MM.1S (cell line): ENCODE data around the gene RAMP1.

Experiments
- DNase-seq: peaks from one replicate; pipeline ENCODE4 v3.0.0-alpha.2; 2015
- H2AFZ ChIP-seq: fragments of 300-600 bp; sonication (generic); 2 replicates; pipeline ENCODE4 v1.6.0; 2016; ENCODE audit warnings: antibody characterized with exemption, low read length
- H3F3A ChIP-seq: fragments of 300-600 bp; sonication (generic); 2 replicates; pipeline ENCODE4 v1.6.1; 2016; ENCODE audit warnings: mild to moderate bottlenecking, antibody characterized with exemption, low read length, moderate library complexity, mixed read lengths; ENCODE audit not compliant: insufficient read depth
- H3K27ac ChIP-seq: fragments of 300-600 bp; sonication (generic); 2 replicates; pipeline ENCODE4 v1.5.1; 2016; ENCODE audit warnings: mild to moderate bottlenecking, low read length
- H3K27me3 ChIP-seq: fragments of 300-600 bp; sonication (generic); replicated peaks from 2 replicates; pipeline ENCODE4 v1.6.0; 2016; ENCODE audit warnings: low read length; ENCODE audit not compliant: insufficient read depth
- H3K36me3 ChIP-seq: fragments of 300-600 bp; sonication (generic); replicated peaks from 2 replicates; pipeline ENCODE4 v1.6.1; 2016; ENCODE audit warnings: mild to moderate bottlenecking, low read length, mixed read lengths; ENCODE audit not compliant: insufficient read depth
- H3K4me1 ChIP-seq: fragments of 300-600 bp; sonication (generic); 2 replicates; pipeline ENCODE4 v1.6.1; 2016; ENCODE audit warnings: low read length, mixed read lengths
- H3K4me2 ChIP-seq: fragments of 300-600 bp; sonication (generic); 2 replicates; pipeline ENCODE4 v1.6.0; 2016; ENCODE audit warnings: low read depth, low read length
- H3K4me3 ChIP-seq: fragments of 300-600 bp; sonication (generic); 2 replicates; pipeline ENCODE4 v1.5.1; 2016; ENCODE audit warnings: low read length, mixed read lengths
- H3K79me2 ChIP-seq: fragments of 300-600 bp; sonication (generic); 2 replicates; pipeline ENCODE4 v1.6.1; 2016; ENCODE audit warnings: mixed run types, low read length, mixed read lengths
- H3K9ac ChIP-seq: fragments of 300-600 bp; sonication (generic); 2 replicates; pipeline ENCODE4 v1.6.1; 2016; ENCODE audit warnings: low read length, mixed read lengths
- H3K9me2 ChIP-seq: fragments of 300-600 bp; sonication (generic); replicated peaks from 2 replicates; pipeline ENCODE4 v1.6.1; 2016; ENCODE audit warnings: mild to moderate bottlenecking, low read length, mixed read lengths; ENCODE audit not compliant: insufficient read depth
- H3K9me3 ChIP-seq: fragments of 300-600 bp; sonication (generic); replicated peaks from 2 replicates; pipeline ENCODE4 v1.6.1; 2016; ENCODE audit warnings: mild to moderate bottlenecking, low read length, mixed read lengths; ENCODE audit not compliant: insufficient read depth
- H4K20me1 ChIP-seq: fragments of 300-600 bp; sonication (generic); 2 replicates; pipeline ENCODE4 v1.6.1; 2016; ENCODE audit warnings: mild to moderate bottlenecking, low read length, moderate library complexity, mixed read lengths; ENCODE audit not compliant: insufficient read depth
- CTCF ChIP-seq: fragments of 300-600 bp; sonication (generic); IDR thresholded peaks from 2 replicates; pipeline ENCODE4 v1.5.1; 2016; ENCODE audit warnings: antibody characterized with exemption, low read length, mixed read lengths
- EZH2 ChIP-seq: fragments of 300-600 bp; sonication (generic); optimal IDR thresholded peaks from 2 replicates; pipeline ENCODE3; 2017; ENCODE audit warnings: low read depth, mild to moderate bottlenecking, antibody characterized with exemption, low read length, mixed read lengths
- EZH2phosphoT487 ChIP-seq: fragments of 300-600 bp; sonication (generic); IDR thresholded peaks from 2 replicates; pipeline ENCODE4 v1.6.1; 2018; ENCODE audit warnings: antibody characterized with exemption, low read length

The RAMP1 gene

GRCh38 chr2:237859533-237860272 is at the start of gene RAMP1:
RAMP1 (plus strand) TSS chr2:237859623; CDS start chr2:237859676, 53 bp downstream.
- DNase-seq = no peak
- Histone ChIP-seq H3K9me3 (no peaks in the 10 kb centered on the region), H3K4me1 (no peaks in the 10 kb centered on the region), H3K9me2 (no peaks in the 10 kb centered on the region), H3K79me2 (no peaks in the 10 kb centered on the region), H4K20me1 (no peaks in the 10 kb centered on the region), H3K27me3 (peaks cover 18% of the 10 kb centered on the region), H3K4me2 (no peak within 1 kb of the TSS), H3K4me3 (no peak within 1 kb of the TSS), H3F3A (no peaks in the 10 kb centered on the region), H3K27ac (no peak within 1 kb of the TSS), H2AFZ (no peak within 1 kb of the TSS), H3K9ac (no peak within 1 kb of the TSS), H3K36me3 (no peaks in the 10 kb centered on the region)
- TF ChIP-seq EZH2phosphoT487 (no peak), CTCF (no peak), EZH2 (no peak)

- Histone ChIP-seq H3K9me2 (no peaks in the 10 kb centered on the region), H4K20me1 (no peaks in the 10 kb centered on the region), H3K4me1 (no peaks in the 10 kb centered on the region), H2AFZ (no peak overlapping the region), H3K27me3 (no peaks in the 10 kb centered on the region), H3F3A (no peaks in the 10 kb centered on the region), H3K79me2 (no peaks in the 10 kb centered on the region), H3K27ac (no peak overlapping the region), H3K36me3 (no peaks in the 10 kb centered on the region), H3K4me3 (no peak overlapping the region), H3K9me3 (no peaks in the 10 kb centered on the region), H3K9ac (no peak overlapping the region), H3K4me2 (no peak overlapping the region)
- TF ChIP-seq CTCF (no peak), EZH2 (no peak), EZH2phosphoT487 (no peak)
- DNase-seq = no peak
Observed at GRCh38 chr2:237815637-237816036, 43.8 kb upstream of the RAMP1 start.

GRCh38 chr2:237816531-237816930 is 42.9 kb upstream of the RAMP1 start:
- Histone ChIP-seq H3K9me2 (no peaks in the 10 kb centered on the region), H3K4me1 (no peaks in the 10 kb centered on the region), H3F3A (no peaks in the 10 kb centered on the region), H3K9ac (no peak overlapping the region), H4K20me1 (no peaks in the 10 kb centered on the region), H3K79me2 (no peaks in the 10 kb centered on the region), H3K36me3 (no peaks in the 10 kb centered on the region), H3K9me3 (no peaks in the 10 kb centered on the region), H3K4me3 (no peak overlapping the region), H2AFZ (no peak overlapping the region), H3K4me2 (no peak overlapping the region), H3K27ac (no peak overlapping the region), H3K27me3 (no peaks in the 10 kb centered on the region)
- no peak for TF ChIP-seq CTCF
- no peak for TF ChIP-seq EZH2
- no peak for TF ChIP-seq EZH2phosphoT487
- no peak for DNase-seq
